ENCODE data around the gene DAGLB. TPM values are rescaled to one million over a fixed set of nuclear protein-coding genes. Genes with fewer than 3 reads are reported as not detected.
"Not testable (repeated sequence)": the region's sequence is repeated elsewhere in the genome, so short reads cannot be mapped to it uniquely, and the experiment has no call there.

The DAGLB gene
- total RNA-seq, 2 donors from 2014 or later = 22.7 to 24.5 TPM

- H3K9me3 ChIP-seq (ENCODE audit: control insufficient read depth, low read length) = no peaks in the 10 kb centered on the region
- no peak overlapping the region for H3K9ac ChIP-seq (ENCODE audit: extremely low read depth, low read length, poor library complexity, severe bottlenecking)
- no peak for TF ChIP-seq CTCF (conservative IDR thresholded peaks at IDR 0.05)
- no peak for DNase-seq
- Mint-ChIP-seq H3K4me1 (peaks cover 38% of the 10 kb centered on the region), H3K9me3 (no peaks in the 10 kb centered on the region), H3K36me3 (ENCODE audit: low read depth) (peaks cover 43% of the 10 kb centered on the region), H3K27me3 (ENCODE audit: insufficient read depth) (no peaks in the 10 kb centered on the region), H3K4me3 (no peak overlapping the region), H3K27ac (peak overlapping the region; percentile 79)
- no peak overlapping the region for H3K4me3 ChIP-seq (ENCODE audit: low read length)
- H3K36me3 ChIP-seq (ENCODE audit: control insufficient read depth, insufficient read depth, low read length) = peaks cover 40% of the 10 kb centered on the region
- no peaks in the 10 kb centered on the region for H3K27me3 ChIP-seq (ENCODE audit: control insufficient read depth, insufficient read depth, low read length, poor library complexity, severe bottlenecking)
- WGBS, 2 experiments (ENCODE audit: insufficient coverage in 1 of 2, insufficient read length in 1 of 2) = 95 to 97% methylated on average over 4 to 5 of the region's 5 CpGs
- no peaks in the 10 kb centered on the region for H3K4me1 ChIP-seq (ENCODE audit: control insufficient read depth, insufficient read depth, low read length)
- H3K27ac ChIP-seq (ENCODE audit: low read depth, low read length) = no peak overlapping the region
Measured at GRCh38 chr7:6382817-6383216, 64.9 kb downstream of the DAGLB start.

GRCh38 chr7:6381846-6382245 is 65.9 kb downstream of the DAGLB start:
- H3K27me3 ChIP-seq (ENCODE audit: control insufficient read depth, insufficient read depth, low read length, poor library complexity, severe bottlenecking); H3K4me3 ChIP-seq (ENCODE audit: low read length); H3K9ac ChIP-seq (ENCODE audit: extremely low read depth, low read length, poor library complexity, severe bottlenecking); H3K4me3 Mint-ChIP-seq; DNase-seq; H3K9me3 Mint-ChIP-seq; H3K27me3 Mint-ChIP-seq (ENCODE audit: insufficient read depth); H3K9me3 ChIP-seq (ENCODE audit: control insufficient read depth, low read length); H3K27ac ChIP-seq (ENCODE audit: low read depth, low read length); H3K4me1 ChIP-seq (ENCODE audit: control insufficient read depth, insufficient read depth, low read length): not testable (repeated sequence)
- WGBS, 2 experiments (ENCODE audit: insufficient coverage in 1 of 2, insufficient read length in 1 of 2) = 96 to 98% methylated on average over 9 to 10 of the region's 11 CpGs
- peaks cover 36% of the 10 kb centered on the region for H3K36me3 ChIP-seq (ENCODE audit: control insufficient read depth, insufficient read depth, low read length)
- Mint-ChIP-seq H3K4me1 (peaks cover 44% of the 10 kb centered on the region), H3K27ac (peak overlapping the region; percentile 30), H3K36me3 (ENCODE audit: low read depth) (peaks cover 37% of the 10 kb centered on the region)

- no peaks in the 10 kb centered on the region for H3K4me1 ChIP-seq (ENCODE audit: control insufficient read depth, insufficient read depth, low read length)
- peaks cover 36% of the 10 kb centered on the region for H3K36me3 ChIP-seq (ENCODE audit: control insufficient read depth, insufficient read depth, low read length)
- peak overlapping the region; percentile 21 for H3K27ac Mint-ChIP-seq
- H3K4me3 ChIP-seq (ENCODE audit: low read length) = no peak overlapping the region
- H3K27ac ChIP-seq (ENCODE audit: low read depth, low read length) = no peak overlapping the region
- no peak for TF ChIP-seq CTCF (conservative IDR thresholded peaks at IDR 0.05)
- H3K4me1 Mint-ChIP-seq = peaks cover 38% of the 10 kb centered on the region
- H3K9me3 Mint-ChIP-seq = no peaks in the 10 kb centered on the region
- H3K27me3 ChIP-seq (ENCODE audit: control insufficient read depth, insufficient read depth, low read length, poor library complexity, severe bottlenecking) = no peaks in the 10 kb centered on the region
- H3K9me3 ChIP-seq (ENCODE audit: control insufficient read depth, low read length) = no peaks in the 10 kb centered on the region
- H3K9ac ChIP-seq (ENCODE audit: extremely low read depth, low read length, poor library complexity, severe bottlenecking) = no peak overlapping the region
- H3K27me3 Mint-ChIP-seq (ENCODE audit: insufficient read depth) = no peaks in the 10 kb centered on the region
- WGBS, 2 experiments (ENCODE audit: insufficient coverage in 1 of 2, insufficient read length in 1 of 2) = 92 to 100% methylated on average over 2 to 3 of the region's 3 CpGs
- H3K36me3 Mint-ChIP-seq (ENCODE audit: low read depth) = peaks cover 33% of the 10 kb centered on the region
- no peak for DNase-seq
- no peak overlapping the region for H3K4me3 Mint-ChIP-seq
Measured at GRCh38 chr7:6380310-6381095, 67.3 kb downstream of the DAGLB start.
